T-helper 22 cell (primary cell): ENCODE results near the gene CD3E.

Experiments
- DNase-seq: peaks from one replicate; pipeline ENCODE4 v3.0.0-alpha.2; 2020; ENCODE audit warnings: low read depth

Gene CD3E

DNA sequence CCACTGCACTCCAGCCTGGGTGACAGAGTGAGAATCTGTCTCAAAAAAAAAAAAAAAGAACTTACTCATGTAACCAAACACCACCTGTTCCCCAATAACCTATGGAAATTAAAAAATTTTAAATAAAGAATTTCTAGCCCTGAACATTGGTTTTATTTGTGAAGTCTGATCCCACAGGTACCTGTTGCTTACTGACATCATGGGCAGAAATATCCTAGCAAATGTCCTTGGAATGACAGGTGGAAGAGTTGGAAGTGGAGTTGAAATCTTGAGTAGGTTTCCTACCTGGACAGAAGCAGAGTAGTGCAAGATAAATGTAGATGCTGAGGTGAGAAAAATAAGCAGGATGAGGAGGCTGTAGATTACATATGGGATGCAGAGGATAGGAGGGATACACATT lies 20.8 kb downstream of the CD3E start:
- no peak for DNase-seq

GRCh38 chr11:118328745-118329144 lies 24.2 kb downstream of the CD3E start:
- no peak for DNase-seq

GRCh38 chr11:118334745-118335144 lies 30.2 kb downstream of the CD3E start:
- DNase-seq: no peak

DNA sequence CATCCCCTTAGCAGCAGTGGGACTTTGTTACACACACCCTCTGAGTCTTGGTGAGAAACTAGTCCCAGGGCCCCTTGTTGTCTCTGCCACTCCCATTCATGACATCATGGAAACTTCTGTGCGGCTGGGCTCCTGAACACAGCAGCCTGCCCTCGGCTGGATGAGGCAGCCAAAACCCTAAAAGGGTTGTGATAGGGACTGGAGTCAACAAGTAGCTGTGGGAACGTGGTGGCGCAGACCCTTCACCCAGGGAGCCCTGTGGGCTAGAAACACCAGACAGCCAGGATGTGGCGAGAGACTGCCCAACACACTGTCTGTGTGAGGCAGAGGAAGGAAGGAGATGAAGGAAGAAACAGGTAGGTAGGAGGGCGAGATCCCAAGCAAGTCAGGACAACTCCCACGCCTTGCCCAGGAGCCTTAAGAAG lies 34.1 kb downstream of the CD3E start:
- peak; percentile 87 for DNase-seq

GRCh38 chr11:118339281-118339961 lies 34.9 kb downstream of the CD3E start:
- DNase-seq: no peak

- DNase-seq: no peak
Measured at GRCh38 chr11:118340449-118340848, 35.9 kb downstream of the CD3E start.

GRCh38 chr11:118341261-118341660 lies 36.7 kb downstream of the CD3E start:
- DNase-seq: no peak

DNA sequence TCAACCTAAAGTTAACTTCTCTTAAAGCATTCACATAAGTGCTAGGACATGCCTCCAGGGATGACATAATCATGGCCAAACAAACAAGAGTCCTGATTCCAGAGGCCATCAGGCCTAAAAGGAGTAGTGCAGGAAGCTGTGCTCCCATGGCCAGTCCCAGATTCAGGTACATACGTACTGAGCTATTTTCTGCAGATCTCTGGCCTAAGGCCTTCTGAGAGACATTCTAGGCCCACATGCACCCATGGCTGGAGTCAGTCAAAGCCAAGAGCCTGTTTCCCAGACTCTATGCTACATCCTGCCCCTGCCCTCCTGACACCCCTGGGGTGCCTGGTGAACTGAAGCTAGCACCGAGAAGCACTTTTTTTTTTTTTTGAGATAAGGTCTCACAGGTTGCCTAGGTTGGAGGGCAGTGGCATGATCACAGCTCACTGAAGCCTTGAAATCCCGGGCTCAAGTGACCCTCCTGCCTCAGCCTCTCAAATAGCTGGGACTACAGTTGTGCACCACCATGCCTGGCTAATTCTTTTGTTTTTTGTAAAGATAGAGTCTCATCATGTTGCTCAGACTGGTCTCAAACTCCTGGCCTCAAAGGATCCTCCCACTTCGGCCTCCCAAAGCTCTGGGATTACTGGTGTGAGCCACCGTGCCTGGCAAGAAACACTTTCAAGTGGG lies 37.4 kb downstream of the CD3E start:
- DNase-seq: no peak

DNA sequence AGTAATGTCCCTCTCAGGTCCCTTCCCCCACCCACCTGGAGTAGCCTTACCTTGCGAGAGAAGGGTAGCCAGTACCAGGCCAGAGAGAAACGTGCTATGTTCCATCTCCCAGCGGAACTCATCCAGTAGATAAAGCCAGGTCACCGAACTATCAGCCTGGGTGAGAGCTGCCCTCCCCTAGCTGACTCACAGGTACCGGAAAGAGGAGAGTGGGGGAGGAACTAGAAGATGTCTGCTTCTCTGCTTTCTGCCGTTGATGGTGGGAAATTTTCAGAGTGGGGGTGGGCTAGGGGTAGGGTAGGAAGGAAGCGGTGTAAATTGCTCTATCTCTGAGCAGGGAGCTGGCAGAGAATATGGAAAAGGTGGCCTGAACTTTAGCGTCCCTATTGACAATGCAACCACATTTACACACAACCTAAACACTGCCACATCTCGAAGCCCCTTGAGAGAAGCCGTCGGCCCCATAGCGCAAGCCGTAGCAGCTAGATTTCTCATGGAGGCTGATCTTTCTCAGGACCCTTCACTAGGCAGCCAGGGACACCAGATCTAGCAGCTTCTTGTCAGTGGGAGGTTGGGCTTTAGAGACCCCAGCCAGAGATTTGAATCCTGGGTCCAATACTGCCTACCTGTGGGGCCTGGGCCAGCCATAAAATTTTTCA lies 38.1 kb downstream of the CD3E start, which contains the start of gene CD3D:
Gene CD3D, minus strand, starts transcription at position 203 of the 659 bp plus-strand sequence. Its CDS starts 98 bp downstream, at position 105.
- peak; percentile 77 for DNase-seq

DNA sequence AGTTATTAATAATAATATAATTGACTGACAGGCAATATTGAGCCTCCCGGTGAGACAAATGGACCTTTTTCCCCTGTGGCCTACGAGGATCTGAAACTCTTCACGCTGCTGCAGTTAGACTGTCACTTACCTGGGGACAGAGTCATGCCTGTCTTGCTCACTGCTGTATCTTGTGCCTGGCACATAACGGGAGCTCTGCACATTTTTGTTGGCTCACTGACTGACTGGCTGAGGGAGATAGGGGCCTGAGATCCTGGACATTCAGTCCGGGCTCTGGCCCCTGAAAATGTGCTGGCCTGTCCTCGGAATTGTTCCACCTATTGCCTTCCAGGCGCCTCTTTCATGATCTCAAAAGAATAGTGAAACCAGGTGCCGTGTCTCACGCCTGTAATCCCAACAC lies 38.7 kb downstream of the CD3E start:
- no peak for DNase-seq

DNA sequence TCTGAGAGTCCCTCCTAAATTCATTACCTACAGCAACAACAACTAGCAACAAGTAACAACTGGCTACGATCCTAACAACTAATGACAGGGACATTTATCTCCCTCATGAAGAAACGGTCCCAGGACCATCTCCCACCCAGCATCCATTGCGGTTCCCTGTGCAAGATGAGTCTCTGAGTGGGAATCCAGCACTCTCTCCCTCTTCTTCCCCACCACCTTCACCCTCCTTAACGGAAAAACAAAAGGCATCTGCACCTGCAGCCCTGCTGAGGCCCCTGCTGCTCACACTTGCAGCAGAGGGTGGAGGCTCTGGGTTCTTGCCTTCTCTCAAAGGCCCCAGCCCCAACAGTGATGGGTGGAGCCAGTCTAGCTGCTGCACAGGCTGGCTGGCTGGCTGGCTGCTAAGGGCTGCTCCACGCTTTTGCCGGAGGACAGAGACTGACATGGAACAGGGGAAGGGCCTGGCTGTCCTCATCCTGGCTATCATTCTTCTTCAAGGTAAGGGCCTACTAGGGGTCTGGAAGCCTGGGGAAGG lies 39.5 kb downstream of the CD3E start, which contains the start of gene CD3G:
Gene CD3G, plus strand, starts transcription at position 364 of the 535 bp plus-strand sequence. Its CDS starts 80 bp downstream, at position 444.
- peak; percentile 54 for DNase-seq

DNA sequence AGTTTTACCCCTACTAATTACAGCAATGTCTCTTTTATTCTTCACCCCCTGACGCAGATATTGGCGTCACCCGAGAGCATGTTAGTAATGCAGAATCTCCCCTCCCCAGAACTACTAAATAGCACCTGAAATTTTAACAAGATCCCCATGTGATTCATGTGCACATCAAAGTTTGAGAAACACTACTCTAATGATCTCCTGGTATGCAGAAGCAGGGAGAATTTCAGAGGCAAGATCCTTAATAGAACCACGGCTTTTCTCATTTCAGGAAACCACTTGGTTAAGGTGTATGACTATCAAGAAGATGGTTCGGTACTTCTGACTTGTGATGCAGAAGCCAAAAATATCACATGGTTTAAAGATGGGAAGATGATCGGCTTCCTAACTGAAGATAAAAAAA lies 44.9 kb downstream of the CD3E start:
- no peak for DNase-seq

GRCh38 chr11:118353084-118353710 lies 48.7 kb downstream of the CD3E start:
- DNase-seq: no peak

- DNase-seq: no peak
Measured at GRCh38 chr11:118358071-118358470, 53.5 kb downstream of the CD3E start.

- peak; percentile 91 for DNase-seq
Measured at GRCh38 chr11:118359295-118359958, 54.9 kb downstream of the CD3E start, which contains the start of gene UBE4A. UBE4A (plus strand) TSS chr11:118359600; CDS start chr11:118365081, 5,481 bp downstream.

- no peak for DNase-seq
Measured at GRCh38 chr11:118364956-118365615, 60.6 kb downstream of the CD3E start.
